HCT116 (cell line): ENCODE data around the gene JAK3. TPM values are rescaled to one million over a fixed set of nuclear protein-coding genes. Genes with fewer than 3 reads are reported as not detected.

ENCODE experiments used
- ATAC-seq: fragments of 200-7000 bp; cut with Tn5 transposase; 2 replicates; pipeline ENCODE4 v1.9.1; 2020; ENCODE audit warnings: mild to moderate bottlenecking, moderate library complexity
- BruUV-seq: library from RNA; stranded (reverse); fragments of 400-500 nt; replicated peaks from 2 replicates; lab custom pipeline; 2021; lab: Mats Ljungman, UMichigan
- CTCF ChIA-PET: fragments of 300-600 bp; sonication (Branson Sonifier 250); formaldehyde crosslinking; loops from one replicate; lab custom pipeline; 2021; ENCODE audit warnings: antibody characterized with exemption; lab: Charles Lee
- POLR2A ChIA-PET: fragments of 300-600, 350-600 bp; sonication (Branson Sonifier 250); formaldehyde crosslinking; loops from one replicate; lab custom pipeline; 2021; ENCODE audit warnings: antibody characterized with exemption; lab: Charles Lee
- RAD21 ChIA-PET, 2 experiments: fragments of 300-600 bp; sonication (Branson Sonifier 250); formaldehyde crosslinking; loops; one replicate each; lab custom pipeline; 2023; ENCODE audit warnings: low total read pairs in 2 of 2; ENCODE audit not compliant: uncharacterized antibody in 2 of 2, unreplicated experiment in 2 of 2, low non-redundant PET in 1 of 2; lab: Charles Lee
- DNase-seq: peaks from one replicate; pipeline ENCODE4 v3.0.0-alpha.2; 2010; ENCODE audit warnings: low read depth, low spot score
- H2AFZ ChIP-seq: fragments of 200-600 bp; shearing (Covaris generic), sonication (generic); 2 replicates; pipeline ENCODE4 v1.6.1; 2017; ENCODE audit warnings: low read depth, mixed run types, mixed read lengths, antibody characterized with exemption, low read length; ENCODE audit not compliant: poor library complexity, severe bottlenecking
- H3K27ac ChIP-seq: 2 replicates; pipeline ENCODE4 v1.5.1; 2012; ENCODE audit warnings: low read depth, low read length
- H3K27me3 ChIP-seq: fragments of 200-600 bp; sonication (generic); 2 replicates; pipeline ENCODE4 v1.6.1; 2016; ENCODE audit warnings: mixed run types, low read length, mixed read lengths; ENCODE audit not compliant: insufficient read depth
- H3K36me3 ChIP-seq, 2 experiments: fragments of 200-500 bp in 1 of 2; fragments of 200-600 bp in 1 of 2; sonication (Bioruptor generic) in 1 of 2; sonication (generic) in 1 of 2; 2 replicates each; pipeline versions ENCODE4 v1.5.1 to v1.6.1; 2014 to 2016; ENCODE audit warnings: low read length in 2 of 2, inconsistent platforms in 1 of 2, mixed read lengths in 1 of 2, mixed run types in 1 of 2; ENCODE audit not compliant: insufficient read depth in 2 of 2, control insufficient read depth in 1 of 2
- H3K4me1 ChIP-seq, 2 experiments: fragments of 200-600 bp in 1 of 2; sonication (generic) in 1 of 2; 2 replicates each; pipeline versions ENCODE4 v1.5.1 to v1.6.1; 2012 to 2017; ENCODE audit warnings: low read length in 2 of 2, inconsistent platforms in 1 of 2, mild to moderate bottlenecking in 1 of 2, mixed read lengths in 1 of 2, mixed run types in 1 of 2, moderate library complexity in 1 of 2; ENCODE audit not compliant: insufficient read depth in 2 of 2, control insufficient read depth in 1 of 2
- H3K4me2 ChIP-seq: fragments of 200-600 bp; sonication (generic); 2 replicates; pipeline ENCODE4 v1.6.1; 2017; ENCODE audit warnings: mixed run types, low read length, mixed read lengths
- H3K4me3 ChIP-seq, 2 experiments: fragments of 200-600 bp in 1 of 2; sonication (generic) in 1 of 2; replicated peaks in 1 of 2; 2 replicates each; pipeline ENCODE4 v1.5.1; 2011 to 2016; ENCODE audit warnings: low read length in 2 of 2, control low read depth in 1 of 2, low read depth in 1 of 2, mild to moderate bottlenecking in 1 of 2, mixed read lengths in 1 of 2, mixed run types in 1 of 2
- H3K79me2 ChIP-seq: fragments of 200-600 bp; sonication (generic); 2 replicates; pipeline ENCODE4 v1.6.1; 2017; ENCODE audit warnings: mild to moderate bottlenecking, mixed run types, low read length, moderate library complexity, mixed read lengths; ENCODE audit not compliant: insufficient read depth
- H3K9ac ChIP-seq: fragments of 200-600 bp; sonication (generic); 2 replicates; pipeline ENCODE4 v1.6.1; 2016; ENCODE audit warnings: low read length, mixed read lengths
- H3K9me2 ChIP-seq: fragments of 200-600 bp; sonication (generic), shearing (Covaris generic); 2 replicates; pipeline ENCODE4 v1.6.1; 2017; ENCODE audit warnings: mixed run types, mild to moderate bottlenecking, moderate library complexity; ENCODE audit not compliant: insufficient read depth
- H3K9me3 ChIP-seq, 2 experiments: fragments of 200-500 bp in 1 of 2; fragments of 200-600 bp in 1 of 2; sonication (Bioruptor generic) in 1 of 2; sonication (generic) in 1 of 2; 2 replicates each; pipeline ENCODE4 v1.6.1; 2014 to 2017; ENCODE audit warnings: low read length in 2 of 2, mixed read lengths in 2 of 2, inconsistent platforms in 1 of 2, low read depth in 1 of 2, mild to moderate bottlenecking in 1 of 2, mixed run types in 1 of 2, moderate library complexity in 1 of 2; ENCODE audit not compliant: control insufficient read depth in 1 of 2, insufficient read depth in 1 of 2
- H4K20me1 ChIP-seq: fragments of 200-600 bp; sonication (generic), shearing (Covaris generic); 2 replicates; pipeline ENCODE4 v1.6.1; 2017; ENCODE audit warnings: mixed run types, mild to moderate bottlenecking, moderate library complexity; ENCODE audit not compliant: insufficient read depth
- CBX3 ChIP-seq: IDR thresholded peaks from 2 replicates; pipeline ENCODE4 v1.6.1; 2012; ENCODE audit warnings: low read depth
- CEBPB ChIP-seq: IDR thresholded peaks from 2 replicates; pipeline ENCODE4 v1.6.1; 2012; ENCODE audit warnings: low read depth
- CTCF ChIP-seq, 3 experiments: fragments of 200-600 bp in 1 of 3; sonication (generic) in 1 of 3; IDR thresholded peaks in 2 of 3; conservative IDR thresholded peaks in 1 of 3; 2 replicates each; pipeline ENCODE4 v1.5.1; 2012 to 2017; ENCODE audit warnings: low read depth in 2 of 3, low read length in 2 of 3, antibody characterized with exemption in 1 of 3, borderline replicate concordance in 1 of 3, control low read depth in 1 of 3, mild to moderate bottlenecking in 1 of 3, mixed read lengths in 1 of 3, mixed run types in 1 of 3, moderate library complexity in 1 of 3; ENCODE audit not compliant: insufficient read depth in 1 of 3
- EGR1 ChIP-seq: IDR thresholded peaks from 2 replicates; pipeline ENCODE4 v1.6.1; 2012; ENCODE audit warnings: low read depth
- EZH2 ChIP-seq: fragments of 200-600 bp; sonication (generic); IDR thresholded peaks from 2 replicates; pipeline ENCODE4 v1.6.1; 2017; ENCODE audit warnings: antibody characterized with exemption, mixed run types
- EZH2phosphoT487 ChIP-seq: fragments of 200-600 bp; IDR thresholded peaks from 2 replicates; pipeline ENCODE4 v1.6.1; 2018; ENCODE audit warnings: antibody characterized with exemption, borderline replicate concordance
- JUND ChIP-seq: IDR thresholded peaks from 2 replicates; pipeline ENCODE4 v1.6.1; 2012
- MAX ChIP-seq: IDR thresholded peaks from 2 replicates; pipeline ENCODE4 v1.6.1; 2012
- YY1 ChIP-seq: IDR thresholded peaks from 2 replicates; pipeline ENCODE4 v1.6.1; 2011; ENCODE audit warnings: low read length, low read depth, moderate library complexity, mild to moderate bottlenecking; ENCODE audit not compliant: insufficient replicate concordance; ENCODE audit errors: extremely low read depth
- ZBTB33 ChIP-seq: IDR thresholded peaks from 2 replicates; pipeline ENCODE4 v1.6.1; 2011; ENCODE audit warnings: mild to moderate bottlenecking, low read length, moderate library complexity; ENCODE audit not compliant: insufficient replicate concordance; ENCODE audit errors: extremely low read depth
- ZFX ChIP-seq: fragments of 450-650 bp; IDR thresholded peaks from 2 replicates; pipeline ENCODE4 v1.6.1; 2017
- intact Hi-C: fragments of 100-400 bp; cut with micrococcal nuclease; formaldehyde crosslinking; loops from 2 replicates; pipeline ENCODE4 v1.10.0; 2022
- total RNA-seq: library from RNA; stranded (reverse); gene quantifications from one replicate; pipeline ENCODE4 v1.2.1, GENCODE V29; 2021; ENCODE audit not compliant: unreplicated experiment

Gene JAK3
- total RNA-seq, 1 experiment from 2014 or later: 5.7 TPM

- ATAC-seq: no peak; the same call in 1 of the 2 replicates
These were observed 5.0 kb downstream of the JAK3 start for GRCh38 chr19:17842663-17843291.

GRCh38 chr19:17841810-17842662 lies 5.7 kb downstream of the JAK3 start:
- Histone ChIP-seq H3K27ac (peak overlapping the region; percentile 93), H3K4me1 (peaks cover 9 to 30% of the 10 kb centered on the region in 2 experiments; a peak in 3 of 4 replicates), H3K36me3 (no peaks in the 10 kb centered on the region), H3K27me3 (no peaks in the 10 kb centered on the region), H3K9me3 (no peaks in the 10 kb centered on the region), H3K79me2 (peaks cover 13% of the 10 kb centered on the region), H4K20me1 (no peaks in the 10 kb centered on the region), H3K4me3 (peak overlapping the region; percentile 83 to 93), H3K9ac (peak overlapping the region; percentile 100), H3K4me2 (peak overlapping the region; percentile 99), H2AFZ (peak overlapping the region; percentile 30), H3K9me2 (no peaks in the 10 kb centered on the region)
- ATAC-seq: peak; percentile 89
- peak; percentile 92 for DNase-seq
- intact Hi-C loops: loop anchor here (5.0 kb wide), 1 partner anchor 45 kb away; the partner anchor contains the start of gene B3GNT3
- no TSS peak for BruUV-seq
- ChIA-PET RAD21 (interaction anchor here in 1 of 2 experiments (1.1 kb wide), 1 partner anchor 11 kb away, joined by 4 read pairs; no protein-coding TSS in a partner anchor), POLR2A (interaction anchor here (0.6 to 3.2 kb wide), 7 partner anchors 9 to 370 kb away, joined by 3 to 18 read pairs (median 3); partner anchors contain the start of genes B3GNT3 and RPL18A), CTCF (no interaction called here)
- TF ChIP-seq EGR1 (peak; percentile 69), EZH2phosphoT487 (no peak), ZBTB33 (no peak), CBX3 (no peak), MAX (peak; percentile 94), YY1 (no peak), EZH2 (no peak), CTCF (IDR thresholded peaks at IDR 0.05 in 2 of 3, conservative IDR thresholded peaks at IDR 0.05 in 1 of 3; ENCODE audit: borderline replicate concordance in 1 of 3, insufficient read depth in 1 of 3, low read depth in 2 of 3, low read length in 2 of 3) (no peak), JUND (no peak), CEBPB (no peak)

More at GRCh38 chr19:17842663-17843291, 5.0 kb downstream of the JAK3 start:
- Histone ChIP-seq H3K27me3 (no peaks in the 10 kb centered on the region), H3K9ac (peak overlapping the region; percentile 100), H3K36me3 (no peaks in the 10 kb centered on the region), H3K27ac (peak overlapping the region; percentile 93), H3K9me2 (no peaks in the 10 kb centered on the region), H2AFZ (no peak overlapping the region), H3K4me1 (peaks cover 9 to 30% of the 10 kb centered on the region in 2 experiments; a peak in 3 of 4 replicates), H3K9me3 (no peaks in the 10 kb centered on the region), H3K79me2 (peaks cover 13% of the 10 kb centered on the region), H3K4me2 (peak overlapping the region; percentile 99), H3K4me3 (peak overlapping the region; percentile 83 to 93), H4K20me1 (no peaks in the 10 kb centered on the region)
- intact Hi-C loops: loop anchor here (5.0 kb wide), 1 partner anchor 45 kb away; the partner anchor contains the start of gene B3GNT3
- no peak for DNase-seq
- TSS peak; percentile 85 for BruUV-seq
- CTCF ChIA-PET: no interaction called here
- no peak for TF ChIP-seq YY1
- no peak for TF ChIP-seq EZH2phosphoT487
- TF ChIP-seq ZFX: peak; percentile 67; the same call in 1 of the 2 replicates
- POLR2A ChIA-PET: interaction anchor here (1.2 to 3.2 kb wide), 4 partner anchors 12 to 371 kb away, joined by 3 to 18 read pairs (median 6); partner anchors contain the start of genes B3GNT3 and RPL18A
- RAD21 ChIA-PET: interaction anchor here in 1 of 2 experiments (1.1 kb wide), 1 partner anchor 12 kb away, joined by 4 read pairs; no protein-coding TSS in a partner anchor
